AG04449 (cell line): ENCODE data around the gene PCDHA7.
"Not testable (repeated sequence)": the region's sequence is repeated elsewhere in the genome, so short reads cannot be mapped to it uniquely, and the experiment has no call there.

Experiments
- CTCF ChIA-PET: fragments of 350-600 bp; formaldehyde crosslinking; extraction: SDS; loops from one replicate; lab custom pipeline; 2021; ENCODE audit warnings: antibody characterized with exemption; lab: Yijun Ruan, JAX
- POLR2A ChIA-PET: fragments of 400-600, 350-600 bp; formaldehyde crosslinking; extraction: SDS; loops from one replicate; lab custom pipeline; 2020; ENCODE audit warnings: antibody characterized with exemption, inconsistent platforms; lab: Yijun Ruan, JAX
- DNase-seq: peaks from one replicate; pipeline ENCODE4 v3.0.0-alpha.2; 2010; ENCODE audit warnings: low read depth, low spot score
- H3K4me3 ChIP-seq: 2 replicates; pipeline ENCODE4 v1.5.1; 2011; ENCODE audit warnings: low read depth, mild to moderate bottlenecking, control low read depth, low read length
- TF ChIP-seq, protein P1 (sequence below): IDR thresholded peaks from one replicate; pipeline ENCODE4 v1.5.1; 2011; ENCODE audit warnings: mild to moderate bottlenecking, moderate library complexity, low read length, control low read depth, inconsistent platforms; ENCODE audit not compliant: insufficient read depth; ENCODE audit errors: missing control alignments

The PCDHA7 gene

DNA sequence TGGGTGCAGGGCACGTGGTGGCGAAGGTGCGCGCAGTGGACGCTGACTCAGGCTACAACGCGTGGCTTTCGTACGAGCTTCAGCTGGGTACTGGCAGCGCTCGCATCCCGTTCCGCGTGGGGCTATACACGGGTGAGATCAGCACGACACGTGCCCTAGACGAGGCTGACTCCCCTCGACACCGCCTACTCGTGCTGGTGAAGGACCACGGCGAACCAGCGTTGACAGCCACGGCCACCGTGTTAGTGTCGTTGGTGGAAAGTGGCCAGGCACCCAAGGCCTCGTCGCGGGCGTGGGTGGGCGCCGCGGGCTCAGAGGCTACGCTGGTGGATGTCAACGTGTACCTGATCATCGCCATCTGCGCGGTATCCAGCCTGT lies 37.4 kb upstream of the PCDHA7 start:
- no peak overlapping the region for H3K4me3 ChIP-seq
- POLR2A ChIA-PET, result no interaction called here
- CTCF ChIA-PET, result no interaction called here
- DNase-seq, result no peak
- TF ChIP-seq, protein P1, sequence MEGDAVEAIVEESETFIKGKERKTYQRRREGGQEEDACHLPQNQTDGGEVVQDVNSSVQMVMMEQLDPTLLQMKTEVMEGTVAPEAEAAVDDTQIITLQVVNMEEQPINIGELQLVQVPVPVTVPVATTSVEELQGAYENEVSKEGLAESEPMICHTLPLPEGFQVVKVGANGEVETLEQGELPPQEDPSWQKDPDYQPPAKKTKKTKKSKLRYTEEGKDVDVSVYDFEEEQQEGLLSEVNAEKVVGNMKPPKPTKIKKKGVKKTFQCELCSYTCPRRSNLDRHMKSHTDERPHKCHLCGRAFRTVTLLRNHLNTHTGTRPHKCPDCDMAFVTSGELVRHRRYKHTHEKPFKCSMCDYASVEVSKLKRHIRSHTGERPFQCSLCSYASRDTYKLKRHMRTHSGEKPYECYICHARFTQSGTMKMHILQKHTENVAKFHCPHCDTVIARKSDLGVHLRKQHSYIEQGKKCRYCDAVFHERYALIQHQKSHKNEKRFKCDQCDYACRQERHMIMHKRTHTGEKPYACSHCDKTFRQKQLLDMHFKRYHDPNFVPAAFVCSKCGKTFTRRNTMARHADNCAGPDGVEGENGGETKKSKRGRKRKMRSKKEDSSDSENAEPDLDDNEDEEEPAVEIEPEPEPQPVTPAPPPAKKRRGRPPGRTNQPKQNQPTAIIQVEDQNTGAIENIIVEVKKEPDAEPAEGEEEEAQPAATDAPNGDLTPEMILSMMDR, result no peak

DNA sequence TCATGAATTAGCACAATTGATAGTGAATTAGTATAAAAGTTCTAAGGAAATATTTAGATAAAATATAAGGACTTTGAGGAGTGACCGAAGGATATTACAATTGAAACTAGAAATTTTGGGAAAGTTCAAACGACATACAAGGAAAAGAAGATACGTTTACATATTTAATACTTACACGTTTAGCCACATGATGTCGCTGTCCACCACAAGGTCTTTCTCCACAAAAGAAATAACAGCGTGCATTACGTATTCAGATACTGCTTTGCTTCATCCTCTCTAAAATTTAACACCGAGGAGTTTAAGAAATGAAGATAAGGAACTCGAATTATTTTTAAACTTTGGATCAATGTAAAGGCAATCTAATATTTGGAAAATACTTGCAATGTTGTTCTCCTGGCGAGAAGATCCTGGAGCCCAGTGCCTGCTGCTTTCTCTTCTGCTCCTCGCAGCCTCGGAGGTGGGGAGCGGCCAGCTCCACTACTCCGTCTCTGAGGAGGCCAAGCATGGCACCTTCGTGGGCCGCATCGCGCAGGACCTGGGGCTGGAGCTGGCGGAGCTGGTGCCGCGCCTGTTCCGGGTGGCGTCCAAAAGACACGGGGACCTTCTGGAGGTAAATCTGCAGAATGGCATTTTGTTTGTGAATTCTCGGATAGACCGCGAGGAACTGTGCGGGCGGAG lies 33.1 kb upstream of the PCDHA7 start, which contains the start of gene PCDHA3:
Gene PCDHA3, plus strand, starts transcription at position 242 of the 678 bp plus-strand sequence.
- ChIA-PET POLR2A (no interaction called here), CTCF (no interaction called here)
- no peak for DNase-seq
- peak within 1 kb of the TSS; percentile 30 for H3K4me3 ChIP-seq
- TF ChIP-seq, protein P1, result no peak

DNA sequence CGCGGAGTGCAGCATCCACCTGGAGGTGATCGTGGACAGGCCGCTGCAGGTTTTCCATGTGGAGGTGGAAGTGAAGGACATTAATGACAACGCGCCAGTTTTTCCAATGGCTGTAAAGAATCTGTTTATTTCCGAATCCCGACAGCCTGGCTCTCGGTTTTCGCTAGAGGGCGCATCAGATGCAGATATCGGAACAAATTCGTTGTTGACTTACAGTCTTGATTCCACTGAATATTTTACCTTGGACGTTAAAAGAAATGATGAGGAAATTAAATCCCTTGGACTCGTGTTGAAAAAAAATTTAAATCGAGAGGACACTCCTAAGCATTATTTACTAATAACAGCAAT lies 32.6 kb upstream of the PCDHA7 start:
- TF ChIP-seq, protein P1, result no peak
- no peak overlapping the region for H3K4me3 ChIP-seq
- POLR2A ChIA-PET, result no interaction called here
- CTCF ChIA-PET, result no interaction called here
- DNase-seq, result no peak

DNA sequence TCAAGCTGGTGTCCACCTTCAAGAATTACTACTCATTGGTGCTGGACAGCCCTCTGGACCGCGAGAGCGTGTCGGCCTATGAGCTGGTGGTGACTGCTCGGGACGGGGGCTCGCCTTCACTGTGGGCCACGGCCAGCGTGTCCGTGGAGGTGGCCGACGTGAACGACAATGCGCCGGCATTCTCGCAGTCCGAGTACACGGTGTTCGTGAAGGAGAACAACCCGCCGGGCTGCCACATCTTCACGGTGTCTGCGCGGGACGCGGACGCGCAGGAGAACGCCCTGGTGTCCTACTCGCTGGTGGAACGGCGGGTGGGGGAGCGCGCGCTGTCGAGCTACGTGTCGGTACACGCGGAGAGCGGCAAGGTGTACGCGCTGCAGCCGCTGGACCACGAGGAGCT lies 31.7 kb upstream of the PCDHA7 start:
- DNase-seq, H3K4me3 ChIP-seq, CTCF ChIA-PET, POLR2A ChIA-PET: not testable (repeated sequence)

DNA sequence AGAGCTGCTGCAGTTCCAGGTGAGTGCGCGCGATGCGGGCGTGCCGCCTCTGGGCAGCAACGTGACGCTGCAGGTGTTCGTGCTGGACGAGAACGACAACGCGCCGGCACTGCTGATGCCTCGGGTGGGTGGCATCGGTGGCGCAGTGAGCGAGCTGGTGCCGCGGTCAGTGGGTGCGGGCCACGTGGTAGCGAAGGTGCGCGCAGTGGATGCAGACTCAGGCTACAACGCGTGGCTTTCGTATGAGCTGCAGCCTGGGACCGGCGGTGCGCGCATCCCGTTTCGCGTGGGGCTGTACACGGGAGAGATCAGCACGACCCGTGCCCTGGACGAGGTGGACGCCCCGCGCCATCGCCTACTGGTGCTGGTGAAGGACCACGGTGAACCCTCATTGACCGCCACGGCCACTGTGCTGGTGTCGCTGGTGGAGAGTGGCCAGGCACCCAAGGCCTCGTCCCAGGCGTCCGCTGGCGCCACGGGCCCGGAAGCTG lies 31.2 kb upstream of the PCDHA7 start:
- TF ChIP-seq, protein P1, result no peak
- H3K4me3 ChIP-seq, result no peak overlapping the region
- ChIA-PET POLR2A (no interaction called here), CTCF (no interaction called here)
- DNase-seq, result no peak

DNA sequence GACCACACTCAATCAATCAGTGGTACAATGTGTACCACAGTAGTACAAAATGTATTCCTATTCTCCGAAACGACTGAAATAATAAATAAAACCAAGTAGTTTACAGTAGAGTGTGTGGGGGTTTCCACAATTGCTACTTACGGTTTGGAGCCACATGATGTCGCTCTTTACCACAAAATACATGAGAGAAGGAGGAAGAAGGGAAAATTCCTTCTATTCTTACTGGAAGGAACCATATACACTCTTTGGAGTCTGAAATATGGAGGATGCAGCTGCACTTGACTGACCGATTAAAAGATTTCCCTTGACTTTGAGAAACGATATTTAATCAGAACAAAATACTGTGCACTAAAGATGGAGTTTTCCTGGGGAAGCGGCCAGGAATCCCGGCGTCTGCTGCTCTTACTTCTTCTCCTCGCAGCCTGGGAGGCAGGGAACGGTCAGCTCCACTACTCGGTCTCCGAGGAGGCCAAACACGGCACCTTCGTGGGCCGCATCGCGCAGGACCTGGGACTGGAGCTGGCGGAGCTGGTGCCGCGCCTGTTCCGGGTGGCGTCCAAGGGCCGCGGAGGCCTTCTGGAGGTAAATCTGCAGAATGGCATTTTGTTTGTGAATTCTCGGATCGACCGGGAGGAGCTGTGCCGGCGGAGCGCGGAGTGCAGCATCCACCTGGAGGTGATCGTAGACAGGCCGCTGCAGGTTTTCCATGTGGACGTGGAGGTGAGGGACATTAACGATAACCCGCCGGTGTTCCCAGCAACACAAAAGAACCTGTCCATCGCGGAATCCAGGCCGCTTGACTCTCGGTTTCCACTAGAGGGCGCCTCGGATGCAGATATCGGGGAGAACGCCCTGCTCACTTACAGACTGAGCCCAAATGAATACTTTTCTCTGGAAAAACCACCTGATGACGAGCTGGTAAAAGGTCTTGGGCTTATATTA lies 27.0 kb upstream of the PCDHA7 start, which contains the start of gene PCDHA4:
Gene PCDHA4, plus strand, starts transcription at position 235 of the 942 bp plus-strand sequence.
- POLR2A ChIA-PET, result no interaction called here
- CTCF ChIA-PET, result interaction anchor here (0.8 to 1.9 kb wide), 2 partner anchors 12 to 756 kb away, joined by 5 to 7 read pairs; partner anchors contain the start of gene PCDHA2
- TF ChIP-seq, protein P1, result peak; percentile 11
- DNase-seq, result no peak
- peak within 1 kb of the TSS; percentile 33; the same call in 1 of the 2 replicates for H3K4me3 ChIP-seq

DNA sequence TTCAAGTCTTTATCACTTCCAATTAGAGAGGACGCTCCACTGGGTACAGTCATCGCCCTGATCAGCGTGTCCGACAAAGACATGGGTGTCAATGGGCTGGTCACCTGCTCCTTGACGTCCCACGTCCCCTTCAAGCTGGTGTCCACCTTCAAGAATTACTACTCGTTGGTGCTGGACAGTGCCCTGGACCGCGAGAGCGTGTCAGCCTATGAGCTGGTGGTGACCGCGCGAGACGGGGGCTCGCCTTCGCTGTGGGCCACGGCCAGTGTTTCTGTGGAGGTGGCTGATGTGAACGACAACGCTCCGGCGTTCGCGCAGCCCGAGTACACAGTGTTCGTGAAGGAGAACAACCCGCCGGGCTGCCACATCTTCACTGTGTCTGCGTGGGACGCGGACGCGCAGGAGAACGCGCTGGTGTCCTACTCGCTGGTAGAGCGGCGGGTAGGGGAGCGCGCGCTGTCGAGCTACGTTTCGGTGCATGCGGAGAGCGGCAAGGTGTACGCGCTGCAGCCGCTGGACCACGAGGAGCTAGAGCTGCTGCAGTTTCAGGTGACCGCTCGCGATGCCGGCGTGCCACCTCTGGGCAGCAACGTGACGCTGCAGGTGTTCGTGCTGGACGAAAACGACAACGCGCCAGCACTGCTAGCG lies 25.7 kb upstream of the PCDHA7 start:
- not testable (repeated sequence) for H3K4me3 ChIP-seq

More for the DNA sequence above, 25.7 kb upstream of the PCDHA7 start:
- POLR2A ChIA-PET, DNase-seq: not testable (repeated sequence)
- CTCF ChIA-PET, result interaction anchor here (0.8 kb wide), 1 partner anchor 755 kb away, joined by 5 read pairs; no protein-coding TSS in a partner anchor
